ENCODE measurements around the gene SERPINB12.

The SERPINB12 gene

GRCh38 chr18:63604791-63605567, 62.8 kb downstream of the SERPINB12 start:
- no peak for DNase-seq

- no peak for DNase-seq
Measured at GRCh38 chr18:63606526-63606925, 64.4 kb downstream of the SERPINB12 start.

- DNase-seq, result no peak
Measured at GRCh38 chr18:63613420-63613819, 71.3 kb downstream of the SERPINB12 start.

GRCh38 chr18:63617049-63617914, 75.1 kb downstream of the SERPINB12 start:
- DNase-seq, result no peak

GRCh38 chr18:63617915-63618234, 75.7 kb downstream of the SERPINB12 start:
- DNase-seq, result no peak
